HG02588 (cell line): ENCODE data around the gene C12orf75.
A peak's percentile ranks its signal among the peaks of the same experiment; 100 is the strongest.
"Not testable (repeated sequence)": the region's sequence is repeated elsewhere in the genome, so short reads cannot be mapped to it uniquely, and the experiment has no call there.

Experiments used
- ATAC-seq: cut with Tn5 transposase; IDR thresholded peaks from one replicate; pipeline ENCODE4 v1.9.1; 2021; ENCODE audit warnings: mild to moderate bottlenecking, moderate library complexity; ENCODE audit not compliant: unreplicated experiment

Gene C12orf75

GRCh38 chr12:105334001-105334400 lies 3.5 kb downstream of the C12orf75 start:
- no peak for ATAC-seq

- no peak for ATAC-seq
Observed at GRCh38 chr12:105334582-105334981, 4.1 kb downstream of the C12orf75 start.

GRCh38 chr12:105335856-105336255 lies 5.4 kb downstream of the C12orf75 start:
- no peak for ATAC-seq

GRCh38 chr12:105336411-105336810 lies 5.9 kb downstream of the C12orf75 start:
- no peak for ATAC-seq

- no peak for ATAC-seq
Observed at GRCh38 chr12:105337391-105337790, 6.9 kb downstream of the C12orf75 start.

- no peak for ATAC-seq
Observed at GRCh38 chr12:105338966-105339365, 8.5 kb downstream of the C12orf75 start.

- ATAC-seq, result no peak
Observed at GRCh38 chr12:105341010-105341409, 10.5 kb downstream of the C12orf75 start.

GRCh38 chr12:105341620-105342019 lies 11.1 kb downstream of the C12orf75 start:
- ATAC-seq, result not testable (repeated sequence)

GRCh38 chr12:105342464-105342863 lies 12.0 kb downstream of the C12orf75 start:
- no peak for ATAC-seq

GRCh38 chr12:105343836-105344235 lies 13.3 kb downstream of the C12orf75 start:
- no peak for ATAC-seq

- ATAC-seq, result no peak
Observed at GRCh38 chr12:105347499-105347898, 17.0 kb downstream of the C12orf75 start.

- no peak for ATAC-seq
Observed at GRCh38 chr12:105348142-105348541, 17.7 kb downstream of the C12orf75 start.

- no peak for ATAC-seq
Observed at GRCh38 chr12:105348561-105348960, 18.1 kb downstream of the C12orf75 start.

- ATAC-seq, result no peak
Observed at GRCh38 chr12:105349138-105349537, 18.6 kb downstream of the C12orf75 start.

- peak; percentile 63 for ATAC-seq
Observed at GRCh38 chr12:105351523-105351922, 21.0 kb downstream of the C12orf75 start.

- ATAC-seq, result peak; percentile 87
Observed at GRCh38 chr12:105352052-105352451, 21.6 kb downstream of the C12orf75 start.

- ATAC-seq, result no peak
Observed at GRCh38 chr12:105352940-105353635, 22.6 kb downstream of the C12orf75 start.

GRCh38 chr12:105355752-105356151 lies 25.3 kb downstream of the C12orf75 start:
- ATAC-seq, result no peak

- peak; percentile 72 for ATAC-seq
Observed at GRCh38 chr12:105357162-105357691, 26.7 kb downstream of the C12orf75 start.

- peak; percentile 54 for ATAC-seq
Observed at GRCh38 chr12:105358789-105359188, 28.3 kb downstream of the C12orf75 start.

GRCh38 chr12:105359856-105360255 lies 29.4 kb downstream of the C12orf75 start:
- ATAC-seq, result no peak

- no peak for ATAC-seq
Observed at GRCh38 chr12:105363890-105364289, 33.4 kb downstream of the C12orf75 start.

GRCh38 chr12:105365231-105365630 lies 34.7 kb downstream of the C12orf75 start:
- ATAC-seq, result no peak
